NCI-H2029 treated with DMSO at 0.1 percent for 48 hours (cell line): ENCODE results near the gene DNAH9.

Experiments used
- DNase-seq: peaks from one replicate; lab custom pipeline; 2025; lab: John Stamatoyannopoulos, UW

Gene DNAH9, protein sequence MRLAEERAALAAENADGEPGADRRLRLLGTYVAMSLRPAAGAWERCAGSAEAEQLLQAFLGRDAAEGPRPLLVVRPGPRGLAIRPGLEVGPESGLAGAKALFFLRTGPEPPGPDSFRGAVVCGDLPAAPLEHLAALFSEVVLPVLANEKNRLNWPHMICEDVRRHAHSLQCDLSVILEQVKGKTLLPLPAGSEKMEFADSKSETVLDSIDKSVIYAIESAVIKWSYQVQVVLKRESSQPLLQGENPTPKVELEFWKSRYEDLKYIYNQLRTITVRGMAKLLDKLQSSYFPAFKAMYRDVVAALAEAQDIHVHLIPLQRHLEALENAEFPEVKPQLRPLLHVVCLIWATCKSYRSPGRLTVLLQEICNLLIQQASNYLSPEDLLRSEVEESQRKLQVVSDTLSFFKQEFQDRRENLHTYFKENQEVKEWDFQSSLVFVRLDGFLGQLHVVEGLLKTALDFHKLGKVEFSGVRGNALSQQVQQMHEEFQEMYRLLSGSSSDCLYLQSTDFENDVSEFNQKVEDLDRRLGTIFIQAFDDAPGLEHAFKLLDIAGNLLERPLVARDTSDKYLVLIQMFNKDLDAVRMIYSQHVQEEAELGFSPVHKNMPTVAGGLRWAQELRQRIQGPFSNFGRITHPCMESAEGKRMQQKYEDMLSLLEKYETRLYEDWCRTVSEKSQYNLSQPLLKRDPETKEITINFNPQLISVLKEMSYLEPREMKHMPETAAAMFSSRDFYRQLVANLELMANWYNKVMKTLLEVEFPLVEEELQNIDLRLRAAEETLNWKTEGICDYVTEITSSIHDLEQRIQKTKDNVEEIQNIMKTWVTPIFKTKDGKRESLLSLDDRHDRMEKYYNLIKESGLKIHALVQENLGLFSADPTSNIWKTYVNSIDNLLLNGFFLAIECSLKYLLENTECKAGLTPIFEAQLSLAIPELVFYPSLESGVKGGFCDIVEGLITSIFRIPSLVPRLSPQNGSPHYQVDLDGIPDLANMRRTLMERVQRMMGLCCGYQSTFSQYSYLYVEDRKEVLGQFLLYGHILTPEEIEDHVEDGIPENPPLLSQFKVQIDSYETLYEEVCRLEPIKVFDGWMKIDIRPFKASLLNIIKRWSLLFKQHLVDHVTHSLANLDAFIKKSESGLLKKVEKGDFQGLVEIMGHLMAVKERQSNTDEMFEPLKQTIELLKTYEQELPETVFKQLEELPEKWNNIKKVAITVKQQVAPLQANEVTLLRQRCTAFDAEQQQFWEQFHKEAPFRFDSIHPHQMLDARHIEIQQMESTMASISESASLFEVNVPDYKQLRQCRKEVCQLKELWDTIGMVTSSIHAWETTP (N-terminal part only)

DNA sequence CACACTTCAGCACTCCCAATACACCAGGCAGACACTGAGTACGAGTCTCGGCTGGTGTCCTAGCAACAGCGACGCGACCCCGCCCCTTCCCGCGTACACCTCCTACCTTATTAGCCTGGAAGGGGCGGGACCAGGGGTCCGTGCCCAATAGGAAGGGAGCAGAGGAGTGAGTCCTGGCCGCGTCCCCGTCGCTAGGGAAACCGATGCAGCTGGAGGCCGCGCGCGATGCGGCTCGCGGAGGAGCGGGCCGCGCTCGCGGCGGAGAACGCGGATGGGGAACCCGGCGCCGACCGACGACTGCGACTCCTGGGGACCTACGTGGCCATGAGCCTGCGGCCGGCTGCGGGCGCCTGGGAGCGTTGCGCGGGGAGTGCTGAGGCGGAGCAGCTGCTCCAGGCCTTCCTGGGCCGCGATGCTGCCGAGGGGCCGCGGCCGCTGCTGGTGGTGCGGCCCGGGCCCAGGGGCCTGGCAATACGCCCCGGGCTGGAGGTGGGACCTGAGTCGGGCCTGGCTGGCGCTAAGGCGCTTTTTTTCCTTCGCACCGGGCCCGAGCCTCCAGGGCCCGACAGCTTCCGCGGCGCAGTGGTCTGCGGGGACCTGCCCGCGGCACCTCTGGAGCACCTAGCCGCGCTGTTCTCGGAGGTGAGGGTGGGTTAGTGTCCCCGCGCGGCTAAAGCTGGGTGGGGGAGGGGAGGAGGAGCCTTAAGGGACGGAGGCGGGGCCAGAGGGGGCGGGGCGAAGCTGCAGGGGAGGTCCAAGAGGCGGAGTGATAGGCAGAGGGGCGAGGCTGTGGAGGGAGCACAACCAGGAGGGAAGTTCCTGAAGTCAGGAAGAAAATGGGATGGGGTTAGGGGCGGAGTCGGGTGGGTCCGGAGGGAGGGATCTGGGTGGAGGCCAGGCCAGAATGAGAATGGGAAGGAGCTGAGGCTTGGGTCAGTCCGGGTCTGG lies at the start of gene DNAH9:
DNAH9 (plus strand) TSS at position 197 of the 948 bp plus-strand sequence; CDS start at position 226, 29 bp downstream.
- DNase-seq: peak; percentile 4

DNA sequence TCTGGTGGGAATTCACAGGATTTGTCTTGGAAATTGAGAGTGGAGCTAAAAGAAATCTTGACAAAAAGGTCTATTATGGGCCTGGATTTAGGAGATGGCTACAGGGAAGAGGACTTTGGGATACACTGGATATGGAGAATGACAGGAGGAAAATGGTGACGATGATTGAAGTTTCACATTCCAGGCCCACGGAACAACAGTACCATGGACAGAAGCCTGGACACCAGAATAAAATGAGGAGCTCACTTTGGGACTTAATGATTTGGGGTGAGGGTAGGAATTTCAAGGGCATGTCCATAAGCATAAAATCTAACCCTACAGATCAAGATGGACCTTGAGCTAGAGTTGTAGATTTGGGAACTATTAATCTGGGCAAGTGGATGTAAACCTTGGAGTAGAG lies 47.8 kb upstream of the DNAH9 start:
- DNase-seq: no peak

DNA sequence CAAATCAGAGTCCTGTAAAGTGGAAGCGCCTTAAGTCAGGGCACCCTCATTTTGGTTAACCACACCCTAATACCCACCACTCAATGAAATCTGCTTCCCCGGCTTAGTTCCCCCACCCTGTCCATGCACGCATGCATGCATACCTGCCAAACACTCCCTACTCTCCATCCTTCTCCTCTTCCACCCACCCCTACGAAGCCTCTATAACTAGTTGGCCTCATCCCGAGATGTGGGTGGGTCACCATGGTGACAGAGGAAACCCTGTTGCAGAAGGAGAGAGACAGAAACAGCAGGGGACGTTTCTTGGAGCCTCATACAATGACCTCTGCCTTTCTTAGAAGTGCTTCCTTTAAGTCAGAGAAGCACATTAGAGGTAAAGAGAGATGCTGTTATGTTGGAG lies 46.8 kb upstream of the DNAH9 start:
- DNase-seq: no peak

DNA sequence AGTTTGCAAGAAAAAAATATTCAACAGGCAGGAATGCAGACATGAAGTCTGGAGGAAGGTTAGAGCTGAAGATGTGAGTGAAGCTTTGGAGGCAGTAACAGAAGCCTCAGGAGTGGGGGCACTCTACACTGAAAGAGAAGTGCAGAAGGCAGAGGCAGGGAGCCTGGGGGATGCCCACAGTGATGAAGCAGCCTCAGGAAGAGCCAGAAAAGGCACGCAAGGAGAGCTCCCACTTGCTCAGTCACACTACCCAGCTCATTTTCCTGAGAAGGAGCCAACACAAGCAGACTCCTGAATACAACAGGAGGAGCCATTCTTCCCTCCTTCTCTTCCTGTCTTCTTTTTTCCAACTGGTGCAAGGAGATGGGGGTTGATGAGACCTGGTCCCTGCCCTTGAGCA lies 45.1 kb upstream of the DNAH9 start:
- no peak for DNase-seq

DNA sequence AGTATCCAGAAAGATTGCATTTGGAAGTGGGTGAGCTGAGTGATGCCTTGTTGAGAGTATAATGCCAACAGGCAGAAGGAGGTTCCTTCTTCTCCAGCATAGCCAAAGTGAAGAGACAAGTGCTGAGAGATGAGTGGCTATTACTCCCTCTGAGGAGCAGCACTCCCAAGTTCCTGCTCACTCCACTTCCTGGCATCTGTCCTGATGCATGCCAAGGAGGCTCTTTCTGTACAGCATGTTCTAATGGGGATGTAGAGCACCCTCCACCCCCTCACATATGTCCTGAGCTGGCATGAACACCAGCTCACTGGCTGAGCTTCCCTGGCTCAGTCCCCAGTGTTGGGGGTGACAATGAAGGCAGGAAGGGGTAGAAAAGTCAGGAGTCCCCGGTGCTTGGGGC lies 44.2 kb upstream of the DNAH9 start:
- no peak for DNase-seq

DNA sequence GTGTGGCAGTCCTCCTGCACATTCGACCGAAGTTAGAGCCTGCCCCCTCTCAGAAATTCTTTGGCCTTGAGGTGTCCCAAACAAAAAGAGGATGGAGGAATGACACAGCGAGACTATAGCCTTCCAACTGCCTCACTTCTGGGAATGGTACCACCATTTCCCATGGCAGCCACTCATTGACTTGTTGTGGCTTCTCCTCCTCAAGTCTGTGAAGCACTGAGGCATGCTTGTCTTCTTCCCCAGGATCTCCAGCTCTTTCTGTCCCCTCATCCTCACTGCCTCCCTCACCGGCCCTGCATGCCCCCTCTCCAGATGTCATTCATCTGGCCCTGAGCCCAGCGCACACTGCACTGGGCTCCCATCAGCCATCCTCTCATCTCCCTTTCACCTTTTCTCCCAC lies 43.7 kb upstream of the DNAH9 start:
- no peak for DNase-seq

DNA sequence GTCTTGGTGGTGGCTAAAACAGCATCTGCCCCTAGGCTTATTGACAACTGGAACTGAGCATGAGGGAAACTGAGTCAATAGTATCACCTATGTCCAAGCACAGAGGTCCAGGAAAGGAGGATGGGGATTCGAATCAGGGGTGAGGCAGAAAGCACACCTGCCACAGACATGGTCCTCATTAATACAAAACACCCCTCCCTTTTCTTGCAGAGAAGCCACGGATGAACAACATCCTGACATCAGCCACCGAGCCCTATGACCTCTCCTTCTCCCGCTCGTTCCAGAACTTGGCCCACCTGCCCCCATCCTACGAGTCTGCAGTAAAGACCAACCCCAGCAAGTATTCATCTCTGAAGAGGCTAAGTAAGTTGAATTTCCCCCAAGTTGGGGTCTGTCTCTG lies 42.7 kb upstream of the DNAH9 start:
- no peak for DNase-seq

DNA sequence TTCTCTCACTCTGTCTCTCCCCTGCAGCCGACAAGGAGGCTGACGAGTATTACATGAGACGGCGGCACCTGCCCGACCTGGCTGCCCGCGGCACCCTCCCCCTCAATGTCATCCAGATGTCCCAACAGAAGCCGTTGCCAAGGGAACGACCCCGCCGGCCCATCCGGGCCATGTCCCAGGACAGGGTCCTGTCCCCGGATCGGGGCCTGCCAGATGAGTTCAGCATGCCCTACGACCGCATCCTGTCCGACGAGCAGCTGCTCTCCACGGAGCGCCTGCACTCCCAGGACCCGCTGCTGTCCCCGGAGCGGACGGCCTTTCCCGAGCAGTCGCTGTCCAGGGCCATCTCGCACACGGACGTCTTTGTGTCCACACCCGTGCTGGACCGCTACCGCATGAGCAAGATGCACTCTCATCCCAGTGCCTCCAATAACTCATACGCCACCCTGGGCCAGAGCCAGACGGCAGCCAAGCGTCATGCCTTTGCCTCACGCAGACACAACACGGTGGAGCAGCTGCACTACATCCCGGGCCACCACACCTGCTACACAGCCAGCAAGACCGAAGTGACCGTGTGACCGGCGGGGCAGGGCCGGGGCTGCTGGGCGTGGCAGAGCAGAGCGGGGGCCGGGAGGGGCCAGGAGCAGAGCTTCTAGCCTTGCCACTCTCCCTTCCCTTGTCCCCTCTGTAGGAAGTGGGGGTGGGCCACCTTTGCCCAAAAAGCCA lies 40.4 kb upstream of the DNAH9 start:
- DNase-seq: no peak

DNA sequence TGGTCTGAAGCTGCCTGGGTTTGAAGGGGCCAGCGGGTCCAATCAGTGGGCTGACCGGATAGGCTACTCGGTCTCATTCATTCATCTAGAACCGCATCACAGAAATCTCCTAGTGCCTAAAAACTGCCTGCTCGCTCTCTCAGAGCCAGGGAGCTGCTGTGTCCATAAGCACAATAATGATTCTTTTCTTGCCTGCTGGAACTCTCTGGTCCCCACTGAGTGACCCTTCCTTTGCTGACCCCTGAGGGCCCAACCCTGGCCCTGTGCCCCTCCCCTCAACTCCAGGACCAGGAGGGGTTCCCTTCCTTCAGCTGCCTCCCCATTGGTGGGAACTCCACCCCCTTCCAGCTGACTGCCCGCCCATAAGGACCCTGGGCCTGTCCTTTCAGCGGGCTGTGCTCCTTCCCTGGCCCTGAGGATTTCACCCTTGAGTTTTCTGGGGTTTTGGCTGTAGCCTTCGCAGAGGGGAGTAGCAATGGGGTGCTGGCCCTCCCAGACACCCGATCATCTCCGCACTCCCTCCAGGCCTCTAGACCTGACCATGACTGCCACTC lies 39.5 kb upstream of the DNAH9 start:
- no peak for DNase-seq

DNA sequence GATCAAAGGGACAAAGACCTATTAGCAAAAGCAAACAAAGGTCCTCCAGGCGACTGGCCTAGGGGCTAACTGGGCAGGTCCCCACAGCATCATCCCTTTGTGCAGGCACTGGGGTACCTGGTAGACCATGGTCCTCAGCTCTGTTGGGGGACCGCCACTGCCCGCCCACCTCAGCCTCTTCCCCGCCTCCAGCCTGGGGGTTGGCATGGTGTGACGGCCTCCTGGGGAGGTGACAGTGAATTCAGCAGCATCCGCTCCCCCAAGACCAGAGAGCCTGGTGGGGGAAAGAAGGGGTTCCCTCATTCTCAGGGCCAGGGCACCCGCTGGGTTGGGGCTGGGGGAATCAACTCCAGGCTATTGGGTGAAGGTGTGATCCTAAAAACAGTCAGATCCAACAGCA lies 38.7 kb upstream of the DNAH9 start:
- DNase-seq: no peak

DNA sequence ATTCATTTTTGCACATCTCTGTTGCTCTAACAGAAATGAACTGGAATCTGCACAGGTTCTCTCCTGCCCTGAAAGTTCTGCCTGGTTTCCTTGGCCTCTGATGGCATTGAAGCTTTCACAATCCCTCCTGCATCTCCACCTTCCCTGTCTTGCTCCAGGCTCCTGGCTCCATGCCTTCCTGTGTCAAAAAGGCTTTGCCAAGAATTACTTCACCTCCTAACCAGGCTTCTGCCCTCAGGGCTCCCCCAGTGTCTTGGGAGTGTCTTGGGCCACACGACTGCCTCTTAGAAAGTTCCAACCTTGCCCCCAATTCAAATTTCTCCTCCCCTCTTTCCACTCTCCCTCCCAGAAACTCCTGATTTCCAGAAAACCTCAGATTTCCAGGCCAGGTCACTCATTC lies 37.0 kb upstream of the DNAH9 start:
- DNase-seq: no peak

DNA sequence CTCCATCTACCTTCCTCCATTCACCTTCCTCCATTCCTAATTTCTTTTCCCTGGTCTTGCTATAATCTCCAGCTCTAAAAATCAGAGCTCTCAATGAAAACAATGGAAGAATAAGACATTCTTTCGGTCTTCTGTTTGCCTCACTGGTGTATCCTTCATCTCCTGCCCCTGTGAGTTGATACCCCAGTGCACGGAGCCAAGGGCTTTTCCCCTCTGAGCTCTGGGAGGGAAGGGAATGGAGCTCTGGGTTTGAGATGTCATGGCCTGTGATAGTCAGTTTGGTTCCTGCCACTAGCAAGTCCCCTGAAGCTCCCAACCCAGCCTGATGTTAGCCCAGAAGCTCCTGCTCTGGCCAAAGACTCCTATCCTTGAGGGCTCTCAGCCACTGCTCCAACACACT lies 36.6 kb upstream of the DNAH9 start:
- DNase-seq: no peak

DNA sequence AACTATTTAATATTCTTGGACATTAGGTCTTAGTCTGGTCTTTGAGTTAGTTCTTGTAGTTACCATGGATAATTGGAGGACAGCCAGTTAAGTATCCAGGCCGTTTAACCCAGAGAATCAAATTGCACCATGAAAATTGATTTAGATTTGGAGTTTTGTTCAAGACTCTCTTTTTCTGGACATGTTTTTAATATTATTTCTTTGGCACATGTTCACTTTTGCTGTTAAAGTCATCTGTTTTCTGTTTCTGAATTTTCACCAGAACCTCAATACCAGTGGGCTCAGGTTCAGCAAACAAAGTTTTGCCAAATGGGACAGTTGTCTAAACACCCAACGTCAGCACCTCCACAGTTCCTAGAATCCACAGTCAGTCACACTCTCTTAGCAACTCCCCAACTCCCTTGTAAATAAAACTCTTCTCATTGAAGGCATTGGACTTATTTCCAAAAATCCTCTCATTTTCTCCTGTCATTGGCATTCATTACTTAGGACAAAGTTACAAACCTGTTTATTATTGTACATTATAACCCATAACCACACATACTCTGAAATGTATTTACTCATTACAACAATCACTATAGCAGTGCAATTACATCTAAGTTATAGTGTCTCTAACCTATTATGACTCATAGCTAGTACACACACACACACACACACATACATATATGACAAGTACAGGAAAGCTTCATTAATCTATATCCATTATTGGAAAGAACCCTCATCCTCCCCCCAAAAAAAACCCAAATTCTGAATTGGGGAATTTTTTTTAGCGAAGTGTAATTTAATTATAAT lies 33.5 kb upstream of the DNAH9 start:
- no peak for DNase-seq

DNA sequence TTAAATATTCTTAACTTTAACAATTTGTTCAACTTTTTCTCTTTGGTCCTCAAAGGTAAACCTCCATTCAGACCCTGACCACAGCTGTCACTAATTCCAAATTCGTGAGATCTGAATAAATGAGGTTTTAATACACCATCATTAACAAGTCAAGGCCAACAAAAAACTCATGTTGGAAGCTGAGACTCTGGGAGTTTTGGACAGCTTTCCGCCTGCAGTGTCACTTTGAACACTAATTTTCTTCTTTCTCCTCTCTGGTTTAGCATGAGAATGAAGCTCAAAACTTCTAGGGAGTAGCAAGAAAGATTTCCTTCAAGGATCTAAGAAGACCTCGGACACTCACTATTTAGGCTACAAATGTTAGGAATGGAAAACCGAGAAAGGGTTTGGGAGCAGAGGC lies 32.7 kb upstream of the DNAH9 start:
- DNase-seq: no peak

DNA sequence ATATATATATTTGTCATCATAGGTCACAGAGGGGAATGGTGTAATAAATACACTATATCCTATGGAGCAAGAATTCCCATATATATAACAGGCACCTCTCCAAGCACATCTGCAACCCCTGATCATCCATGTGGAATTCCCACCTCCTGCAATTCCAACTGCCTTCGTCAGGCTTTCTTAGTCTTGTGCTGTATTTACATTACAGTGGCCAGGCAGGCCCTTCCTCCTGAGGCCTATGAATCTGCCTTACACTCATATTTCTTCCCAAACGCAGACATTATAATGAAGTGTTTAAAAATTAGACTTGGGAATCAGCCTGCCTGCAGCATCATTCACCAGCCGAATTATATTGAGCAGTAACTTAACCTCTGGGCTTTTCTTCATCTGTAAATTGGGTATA lies 19.3 kb upstream of the DNAH9 start:
- DNase-seq: no peak

DNA sequence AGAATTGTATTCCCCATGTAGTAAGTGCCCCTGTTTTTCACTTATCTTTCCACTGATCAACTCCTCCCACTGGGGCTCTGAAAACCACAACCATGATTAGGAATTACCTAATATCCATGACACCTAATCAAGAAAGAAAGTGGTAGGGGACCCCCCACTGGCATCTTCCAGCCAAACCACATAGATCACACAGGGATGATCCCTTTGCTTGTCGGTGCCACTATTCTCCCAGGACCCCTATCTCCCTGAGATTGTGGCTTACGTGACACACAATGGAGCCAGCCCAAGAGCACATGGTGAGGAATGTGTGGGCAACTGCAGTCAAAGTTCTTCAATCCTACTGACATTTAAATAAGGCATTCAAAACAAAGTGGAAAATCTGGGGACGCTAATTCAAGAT lies 17.6 kb upstream of the DNAH9 start:
- DNase-seq: no peak

DNA sequence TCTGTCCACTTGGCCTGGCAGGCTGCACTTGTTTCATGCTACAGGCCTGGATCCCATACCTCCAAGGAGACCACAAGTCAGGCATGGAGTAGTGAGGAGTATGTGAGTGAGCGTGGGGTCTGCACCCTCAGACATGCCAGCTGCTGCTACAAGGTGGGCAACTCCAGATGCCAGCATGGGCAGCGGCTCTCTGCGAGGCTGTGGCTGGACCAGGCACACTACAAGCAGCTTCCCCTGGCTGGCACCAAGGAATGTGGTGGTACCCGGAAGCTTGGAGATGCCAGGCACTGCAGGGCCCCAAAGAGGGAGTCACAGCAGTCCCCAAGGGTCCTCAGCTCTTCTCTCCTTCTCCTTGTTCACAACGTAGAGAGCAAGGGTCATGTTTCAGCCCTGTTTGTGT lies 16.1 kb upstream of the DNAH9 start:
- no peak for DNase-seq

DNA sequence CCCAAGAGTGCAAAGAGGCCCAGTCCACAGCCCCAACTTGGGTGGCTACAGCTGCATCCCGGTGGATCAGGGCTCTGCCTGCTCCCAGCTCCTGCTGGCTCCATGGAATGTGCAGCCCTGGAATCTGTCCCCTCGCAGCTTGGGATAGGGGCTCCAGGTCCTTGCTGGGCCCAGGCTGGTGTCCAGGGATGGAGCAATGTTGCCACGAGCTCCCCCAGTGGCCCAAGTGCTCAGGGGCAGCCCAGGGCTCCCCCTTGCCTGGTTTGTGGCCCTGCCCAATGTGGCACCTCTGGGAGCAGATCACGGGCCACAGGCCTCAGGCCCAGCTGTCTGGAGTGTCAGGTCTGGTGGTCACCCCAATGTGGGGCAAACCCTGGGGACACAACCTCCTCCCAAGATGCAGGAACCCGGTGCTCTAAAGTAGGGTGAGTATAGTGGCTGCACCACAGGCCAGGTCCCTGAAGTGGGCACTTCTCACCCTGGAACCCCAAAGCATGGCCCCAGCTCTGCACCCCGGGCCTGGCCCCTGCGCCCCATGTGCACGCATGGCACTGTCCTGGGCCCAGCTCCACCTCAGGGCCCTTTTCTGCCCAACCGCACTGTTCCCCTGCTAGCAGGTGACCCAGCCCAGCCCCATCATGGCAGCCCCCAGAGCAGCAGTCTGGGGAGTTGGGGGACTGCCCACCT lies 14.8 kb upstream of the DNAH9 start:
- no peak for DNase-seq

DNA sequence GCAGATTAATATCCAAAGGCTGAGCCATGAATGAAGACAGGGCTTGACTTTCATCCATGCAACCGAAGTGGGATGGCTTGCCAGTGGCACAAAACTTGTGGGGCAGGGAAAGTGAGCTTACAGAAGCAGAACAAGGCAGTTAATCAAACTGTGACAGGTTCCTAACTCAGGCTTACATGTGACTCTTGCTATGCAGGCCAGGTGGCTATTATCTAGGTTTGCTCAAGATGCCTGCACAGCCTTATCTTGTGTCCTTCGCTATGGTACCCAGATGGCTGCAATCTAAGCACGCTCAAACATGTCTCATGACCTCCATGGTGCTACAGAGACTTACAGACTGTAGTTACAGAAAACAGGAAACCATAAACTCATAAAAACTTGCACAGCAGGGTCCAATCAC lies 8.6 kb upstream of the DNAH9 start:
- no peak for DNase-seq
